ENCODE measurements around the gene GPRIN3.

GRCh38 chr4:89267846-89268245, 39.8 kb downstream of the GPRIN3 start:
- no peak for TF ChIP-seq POLR2AphosphoS5 (IDR thresholded peaks at IDR 0.05)
- TF ChIP-seq CTCF (IDR thresholded peaks at IDR 0.05): no peak
- no peak for TF ChIP-seq POLR2A (IDR thresholded peaks at IDR 0.05)
- TF ChIP-seq EP300 (IDR thresholded peaks at IDR 0.05): no peak
